MCF 10A (cell line): ENCODE results near the gene HOXD12. TPM values are rescaled to one million over a fixed set of nuclear protein-coding genes. Genes with fewer than 3 reads are reported as not detected.

ENCODE experiments used
- BruUV-seq: library from RNA; stranded (reverse); fragments of 400-500 nt; replicated peaks from 2 replicates; lab custom pipeline; 2021; lab: Mats Ljungman, UMichigan
- CTCF ChIA-PET: fragments of 300-600 bp; sonication (Branson Sonifier 250); formaldehyde crosslinking; extraction: SDS; loops from one replicate; lab custom pipeline; 2021; ENCODE audit warnings: antibody characterized with exemption, inconsistent platforms; lab: Yijun Ruan, JAX
- POLR2A ChIA-PET: fragments of 300-600, 350-650 bp; sonication (Branson Sonifier 250); formaldehyde crosslinking; extraction: SDS; loops from one replicate; lab custom pipeline; 2020; ENCODE audit warnings: antibody characterized with exemption, inconsistent platforms; lab: Yijun Ruan, JAX
- DNase-seq: peaks from one replicate; pipeline ENCODE4 v3.0.0-alpha.2; 2018; ENCODE audit not compliant: unreplicated experiment
- H3K27ac Mint-ChIP-seq: one replicate; pipeline ENCODE4 v1.8.0; 2022; ENCODE audit warnings: mild to moderate bottlenecking, low read depth, mixed read lengths; ENCODE audit not compliant: unreplicated experiment
- H3K27me3 Mint-ChIP-seq: one replicate; pipeline ENCODE4 v1.8.0; 2022; ENCODE audit warnings: mixed read lengths; ENCODE audit not compliant: insufficient read depth, unreplicated experiment
- H3K36me3 Mint-ChIP-seq: one replicate; pipeline ENCODE4 v1.8.0; 2022; ENCODE audit warnings: mild to moderate bottlenecking, moderate library complexity, mixed read lengths; ENCODE audit not compliant: insufficient read depth, unreplicated experiment
- H3K4me1 Mint-ChIP-seq: one replicate; pipeline ENCODE4 v1.8.0; 2022; ENCODE audit warnings: mixed read lengths; ENCODE audit not compliant: insufficient read depth, unreplicated experiment
- H3K4me3 Mint-ChIP-seq: one replicate; pipeline ENCODE4 v1.8.0; 2022; ENCODE audit warnings: mild to moderate bottlenecking, moderate library complexity, mixed read lengths; ENCODE audit not compliant: unreplicated experiment
- H3K9me3 Mint-ChIP-seq: one replicate; pipeline ENCODE4 v1.8.0; 2022; ENCODE audit warnings: mixed read lengths; ENCODE audit not compliant: unreplicated experiment
- intact Hi-C: fragments of 100-400 bp; cut with micrococcal nuclease; formaldehyde crosslinking; loops from 2 replicates; pipeline ENCODE4 v1.14.1; 2022
- total RNA-seq: library from RNA; stranded (reverse); gene quantifications from 2 replicates; pipeline ENCODE4 v1.2.3, GENCODE V29; 2022
- TF ChIP-seq, protein P1 (sequence below): fragments of 200-600 bp; IDR thresholded peaks from one replicate; pipeline ENCODE4 v1.8.0; 2022; ENCODE audit warnings: antibody characterized with exemption, mild to moderate bottlenecking; ENCODE audit not compliant: unreplicated experiment

The HOXD12 gene
- total RNA-seq, 1 experiment from 2014 or later = not detected

DNA sequence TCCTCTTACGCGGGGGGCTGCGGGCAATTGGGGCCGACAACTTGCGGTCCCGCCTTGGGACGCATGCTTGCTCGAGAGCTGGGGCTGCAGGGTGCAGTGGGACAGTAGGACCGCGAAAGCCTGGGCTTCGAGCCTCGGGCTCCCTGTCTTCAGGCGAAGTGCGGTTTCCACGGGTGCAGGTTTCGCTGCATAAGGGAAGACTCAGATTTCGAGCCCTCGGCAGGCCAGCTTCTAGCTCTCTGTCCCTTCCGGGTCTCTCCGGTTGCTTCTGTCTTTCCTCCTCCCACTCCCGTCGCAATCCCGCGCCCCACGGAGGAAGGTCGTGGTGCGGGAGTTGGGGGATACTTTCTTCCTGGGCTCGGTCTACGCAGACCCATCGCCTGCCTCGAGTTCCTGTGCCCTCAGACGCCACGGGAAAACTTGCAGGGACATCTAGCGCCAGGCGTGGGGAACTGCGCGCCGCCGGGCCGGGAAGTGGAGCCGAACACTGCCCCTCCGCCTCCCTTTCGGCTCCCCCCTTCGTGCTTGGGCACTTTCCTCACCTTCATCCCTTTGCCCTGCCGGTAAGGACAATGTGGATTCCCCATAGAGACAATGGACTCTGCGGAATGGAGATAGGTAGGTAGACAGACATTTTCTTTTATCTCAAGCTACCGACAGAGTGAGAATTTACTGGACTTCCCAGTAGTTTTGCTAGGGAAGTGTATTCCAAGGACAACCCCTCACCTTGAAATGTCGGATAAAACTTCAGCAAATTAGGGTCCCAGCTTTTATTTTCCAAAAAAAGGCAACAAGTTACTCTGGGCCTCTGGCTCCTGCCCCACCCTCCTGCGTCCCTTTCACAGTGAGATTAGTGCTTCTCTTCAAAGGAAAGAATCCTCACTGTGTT, 11.3 kb upstream of the HOXD12 start:
- intact Hi-C loops = loop anchor here (1.0 to 10.0 kb wide), 4 partner anchors 123 to 778 kb away; no protein-coding TSS in a partner anchor
- TF ChIP-seq, protein P1, sequence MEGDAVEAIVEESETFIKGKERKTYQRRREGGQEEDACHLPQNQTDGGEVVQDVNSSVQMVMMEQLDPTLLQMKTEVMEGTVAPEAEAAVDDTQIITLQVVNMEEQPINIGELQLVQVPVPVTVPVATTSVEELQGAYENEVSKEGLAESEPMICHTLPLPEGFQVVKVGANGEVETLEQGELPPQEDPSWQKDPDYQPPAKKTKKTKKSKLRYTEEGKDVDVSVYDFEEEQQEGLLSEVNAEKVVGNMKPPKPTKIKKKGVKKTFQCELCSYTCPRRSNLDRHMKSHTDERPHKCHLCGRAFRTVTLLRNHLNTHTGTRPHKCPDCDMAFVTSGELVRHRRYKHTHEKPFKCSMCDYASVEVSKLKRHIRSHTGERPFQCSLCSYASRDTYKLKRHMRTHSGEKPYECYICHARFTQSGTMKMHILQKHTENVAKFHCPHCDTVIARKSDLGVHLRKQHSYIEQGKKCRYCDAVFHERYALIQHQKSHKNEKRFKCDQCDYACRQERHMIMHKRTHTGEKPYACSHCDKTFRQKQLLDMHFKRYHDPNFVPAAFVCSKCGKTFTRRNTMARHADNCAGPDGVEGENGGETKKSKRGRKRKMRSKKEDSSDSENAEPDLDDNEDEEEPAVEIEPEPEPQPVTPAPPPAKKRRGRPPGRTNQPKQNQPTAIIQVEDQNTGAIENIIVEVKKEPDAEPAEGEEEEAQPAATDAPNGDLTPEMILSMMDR = peak; percentile 94
- POLR2A ChIA-PET = interaction anchor here (0.6 to 3.1 kb wide), 4 partner anchors 124 to 755 kb away, joined by 3 to 12 read pairs (median 3); no protein-coding TSS in a partner anchor
- H3K27ac Mint-ChIP-seq = peak overlapping the region; percentile 23
- peak; percentile 66 for DNase-seq
- CTCF ChIA-PET = interaction anchor here (0.5 to 3.9 kb wide), 43 partner anchors 8 to 1391 kb away, joined by 3 to 65 read pairs (median 4); partner anchors contain the start of gene LNPK
- peaks cover 86% of the 10 kb centered on the region for H3K27me3 Mint-ChIP-seq
- H3K9me3 Mint-ChIP-seq = peaks cover 7% of the 10 kb centered on the region
- H3K4me3 Mint-ChIP-seq = peak overlapping the region; percentile 60
- peaks cover 11% of the 10 kb centered on the region for H3K4me1 Mint-ChIP-seq
- peaks cover 6% of the 10 kb centered on the region for H3K36me3 Mint-ChIP-seq
- BruUV-seq = no TSS peak

DNA sequence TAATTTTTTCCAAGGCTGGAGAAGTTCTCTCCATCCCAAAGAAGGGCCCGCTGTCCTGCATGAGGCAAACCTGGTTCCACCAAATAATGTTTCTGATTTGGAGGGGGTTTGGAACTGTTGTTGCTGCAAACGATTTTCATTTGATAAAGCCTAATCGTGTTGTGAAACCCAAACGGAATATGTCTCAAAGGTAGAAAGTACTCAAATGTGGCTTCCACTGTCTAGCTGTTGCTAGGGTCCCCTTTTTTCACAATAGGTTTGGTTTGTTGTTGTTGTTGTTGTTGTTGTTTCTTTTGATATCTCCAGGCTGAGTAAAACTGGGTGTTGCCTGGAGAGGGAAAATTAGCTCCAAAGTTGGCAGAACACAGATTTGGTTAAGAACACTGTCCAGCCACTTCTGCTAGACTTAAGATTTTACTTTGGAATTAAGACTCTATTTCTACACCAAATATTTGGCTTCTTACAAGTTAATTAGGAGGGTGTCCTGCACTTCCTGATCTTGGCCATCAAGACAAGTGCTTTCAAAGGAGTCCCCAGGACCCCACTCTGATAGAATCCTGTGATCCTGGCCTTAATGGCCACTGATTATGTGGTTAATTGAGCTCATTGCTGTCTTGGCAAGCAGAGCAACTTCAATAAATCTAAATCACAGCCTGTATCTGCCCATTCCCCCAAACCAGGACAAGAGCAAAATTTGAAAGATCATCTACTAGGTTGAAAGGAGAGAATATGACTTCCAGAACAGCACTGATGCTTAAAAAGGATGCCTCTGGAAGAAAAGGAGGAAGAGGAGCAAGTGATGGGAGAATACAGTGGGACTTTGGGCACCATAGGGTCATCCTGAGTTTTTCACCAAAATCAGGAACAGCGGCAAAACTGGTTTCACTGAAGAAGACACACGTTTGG, 10.4 kb upstream of the HOXD12 start:
- no peaks in the 10 kb centered on the region for H3K9me3 Mint-ChIP-seq
- intact Hi-C loops = loop anchor here (1.0 to 10.0 kb wide), 4 partner anchors 124 to 779 kb away; no protein-coding TSS in a partner anchor
- CTCF ChIA-PET = interaction anchor here (0.5 to 3.9 kb wide), 34 partner anchors 9 to 1392 kb away, joined by 3 to 65 read pairs (median 4); partner anchors contain the start of gene LNPK
- DNase-seq = no peak
- POLR2A ChIA-PET = interaction anchor here (0.6 to 3.1 kb wide), 3 partner anchors 399 to 756 kb away, joined by 3 to 12 read pairs (median 3); no protein-coding TSS in a partner anchor
- H3K4me1 Mint-ChIP-seq = peaks cover 11% of the 10 kb centered on the region
- no TSS peak for BruUV-seq
- no peak overlapping the region for H3K27ac Mint-ChIP-seq
- TF ChIP-seq, protein P1 = no peak
- H3K4me3 Mint-ChIP-seq = no peak overlapping the region
- peaks cover 6% of the 10 kb centered on the region for H3K36me3 Mint-ChIP-seq
- peaks cover 86% of the 10 kb centered on the region for H3K27me3 Mint-ChIP-seq

DNA sequence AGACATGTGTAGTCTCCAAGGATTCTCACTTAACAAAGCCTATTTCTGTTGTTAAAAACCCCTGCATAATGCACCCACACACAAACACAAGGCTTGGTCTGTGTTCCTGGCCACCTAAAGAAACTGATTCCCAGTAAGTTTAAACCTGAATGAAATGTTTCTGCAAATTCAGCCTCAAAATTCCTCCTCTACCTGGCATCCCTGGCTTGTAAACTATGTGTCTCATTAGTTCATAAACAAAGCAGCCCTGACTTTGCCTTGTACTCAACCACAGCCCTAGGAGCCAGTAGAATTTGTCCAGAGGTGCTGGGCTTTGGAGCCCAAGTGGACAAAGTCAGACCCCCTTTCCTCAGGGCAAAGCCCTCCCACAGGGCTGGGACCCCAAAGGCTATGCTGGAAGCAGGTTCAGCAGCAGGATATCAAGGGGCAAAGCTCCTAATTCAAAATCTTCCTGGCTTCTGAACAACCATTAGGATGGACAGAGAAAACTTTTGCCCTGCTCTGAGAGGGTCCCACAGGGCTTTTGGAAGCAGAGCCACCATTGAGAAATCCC, 9.7 kb upstream of the HOXD12 start:
- intact Hi-C loops = loop anchor here (10.0 kb wide), 1 partner anchor 125 kb away; no protein-coding TSS in a partner anchor
- Mint-ChIP-seq H3K4me1 (peaks cover 11% of the 10 kb centered on the region), H3K9me3 (no peaks in the 10 kb centered on the region), H3K27ac (no peak overlapping the region), H3K27me3 (peaks cover 86% of the 10 kb centered on the region), H3K36me3 (peaks cover 6% of the 10 kb centered on the region), H3K4me3 (no peak overlapping the region)
- ChIA-PET POLR2A (no interaction called here), CTCF (interaction anchor here (0.6 to 3.9 kb wide), 9 partner anchors 16 to 1392 kb away, joined by 3 to 65 read pairs (median 5); partner anchors contain the start of gene LNPK)
- no TSS peak for BruUV-seq
- DNase-seq = no peak
- TF ChIP-seq, protein P1 = no peak
